Measurements from ENCODE around the gene SCN4B.

SCN4B gene

GRCh38 chr11:118153976-118154375, 1.4 kb upstream of the SCN4B start:
- no peak for DNase-seq
- no peaks in the 10 kb centered on the region for H3K79me1 ChIP-seq (ENCODE audit: low read length)
- H3K14ac ChIP-seq (ENCODE audit: low read length), result no peak overlapping the region
- H3K4me1 ChIP-seq (ENCODE audit: control insufficient read depth in 1 of 2, insufficient read depth in 2 of 2, low read length in 2 of 2), result peaks cover 5% of the 10 kb centered on the region in 2 experiments
- H3K27me3 ChIP-seq (ENCODE audit: insufficient read depth, low read length), result peaks cover 78% of the 10 kb centered on the region
- H2AK5ac ChIP-seq (ENCODE audit: low read length), result no peak overlapping the region
- no peak overlapping the region for H3K4me3 ChIP-seq (ENCODE audit: low read depth, low read length)
- H2BK12ac ChIP-seq (ENCODE audit: low read length), result no peak overlapping the region
- no peak overlapping the region for H2BK120ac ChIP-seq (ENCODE audit: insufficient read depth, low read length, poor library complexity)
- no peak overlapping the region for H3K4ac ChIP-seq (ENCODE audit: low read depth, low read length)
- H2BK5ac ChIP-seq (ENCODE audit: low read depth, low read length, poor library complexity), result no peak overlapping the region
- no peak overlapping the region for H3K27ac ChIP-seq (ENCODE audit: low read depth, low read length)
- no peak overlapping the region for H3K23ac ChIP-seq (ENCODE audit: low read length)
- H3K4me2 ChIP-seq (ENCODE audit: low read length), result no peak overlapping the region
- H3K79me2 ChIP-seq (ENCODE audit: control insufficient read depth, insufficient read depth, low read length, poor library complexity), result no peaks in the 10 kb centered on the region
- no peak overlapping the region for H4K12ac ChIP-seq (ENCODE audit: low read depth, low read length)
- H2AFZ ChIP-seq (ENCODE audit: insufficient read depth, low read length, poor library complexity), result no peak overlapping the region
- no peak overlapping the region for H3K9ac ChIP-seq (ENCODE audit: low read length)
- H3K9me3 ChIP-seq (ENCODE audit: insufficient read depth, low read depth, low read length), result peaks cover 15% of the 10 kb centered on the region
- no peaks in the 10 kb centered on the region for H3K36me3 ChIP-seq (ENCODE audit: control insufficient read depth in 1 of 2, insufficient read depth in 2 of 2, low read length in 2 of 2)
- no CpG with 5 or more reads among the region's 11 CpGs for WGBS (ENCODE audit: extremely low coverage, insufficient coverage, insufficient read length)
- H4K8ac ChIP-seq (ENCODE audit: low read depth, low read length), result no peak overlapping the region
- no peak overlapping the region for H3K18ac ChIP-seq (ENCODE audit: low read length)
- H4K91ac ChIP-seq (ENCODE audit: low read depth, low read length), result no peak overlapping the region

GRCh38 chr11:118153516-118153915, 893 bp upstream of the SCN4B start:
- Histone ChIP-seq H3K9me3 (ENCODE audit: insufficient read depth, low read depth, low read length) (peaks cover 15% of the 10 kb centered on the region), H2BK120ac (ENCODE audit: insufficient read depth, low read length, poor library complexity) (no peak overlapping the region), H3K36me3 (ENCODE audit: control insufficient read depth in 1 of 2, insufficient read depth in 2 of 2, low read length in 2 of 2) (no peaks in the 10 kb centered on the region), H3K18ac (ENCODE audit: low read length) (no peak overlapping the region), H2AK5ac (ENCODE audit: low read length) (no peak overlapping the region), H2AFZ (ENCODE audit: insufficient read depth, low read length, poor library complexity) (no peak overlapping the region), H3K23ac (ENCODE audit: low read length) (no peak overlapping the region), H4K8ac (ENCODE audit: low read depth, low read length) (no peak overlapping the region), H2BK12ac (ENCODE audit: low read length) (no peak overlapping the region), H3K4me2 (ENCODE audit: low read length) (peak overlapping the region; percentile 86), H3K4me1 (ENCODE audit: control insufficient read depth in 1 of 2, insufficient read depth in 2 of 2, low read length in 2 of 2) (peaks cover 5% of the 10 kb centered on the region in 2 experiments), H3K79me2 (ENCODE audit: control insufficient read depth, insufficient read depth, low read length, poor library complexity) (no peaks in the 10 kb centered on the region), H3K27me3 (ENCODE audit: insufficient read depth, low read length) (peaks cover 78% of the 10 kb centered on the region), H2BK5ac (ENCODE audit: low read depth, low read length, poor library complexity) (no peak overlapping the region), H3K4me3 (ENCODE audit: low read depth, low read length) (no peak overlapping the region), H3K14ac (ENCODE audit: low read length) (no peak overlapping the region), H3K79me1 (ENCODE audit: low read length) (no peaks in the 10 kb centered on the region), H4K12ac (ENCODE audit: low read depth, low read length) (no peak overlapping the region), H4K91ac (ENCODE audit: low read depth, low read length) (no peak overlapping the region), H3K27ac (ENCODE audit: low read depth, low read length) (no peak overlapping the region), H3K4ac (ENCODE audit: low read depth, low read length) (no peak overlapping the region), H3K9ac (ENCODE audit: low read length) (no peak overlapping the region)
- DNase-seq, result no peak
- WGBS (ENCODE audit: extremely low coverage, insufficient coverage, insufficient read length), result no CpG with 5 or more reads among the region's 16 CpGs

- no peak overlapping the region for H2AFZ ChIP-seq (ENCODE audit: insufficient read depth, low read length, poor library complexity)
- no CpG with 5 or more reads among the region's 16 CpGs for WGBS (ENCODE audit: extremely low coverage, insufficient coverage, insufficient read length)
- H3K4me2 ChIP-seq (ENCODE audit: low read length), result peak overlapping the region; percentile 86
- no peak overlapping the region for H2BK120ac ChIP-seq (ENCODE audit: insufficient read depth, low read length, poor library complexity)
- H2BK12ac ChIP-seq (ENCODE audit: low read length), result no peak overlapping the region
- H3K79me2 ChIP-seq (ENCODE audit: control insufficient read depth, insufficient read depth, low read length, poor library complexity), result no peaks in the 10 kb centered on the region
- no peak overlapping the region for H3K27ac ChIP-seq (ENCODE audit: low read depth, low read length)
- peaks cover 67% of the 10 kb centered on the region for H3K27me3 ChIP-seq (ENCODE audit: insufficient read depth, low read length)
- no peak overlapping the region for H4K91ac ChIP-seq (ENCODE audit: low read depth, low read length)
- no peak overlapping the region for H3K9ac ChIP-seq (ENCODE audit: low read length)
- H4K8ac ChIP-seq (ENCODE audit: low read depth, low read length), result no peak overlapping the region
- H3K4ac ChIP-seq (ENCODE audit: low read depth, low read length), result no peak overlapping the region
- H3K18ac ChIP-seq (ENCODE audit: low read length), result no peak overlapping the region
- H3K23ac ChIP-seq (ENCODE audit: low read length), result no peak overlapping the region
- H3K4me1 ChIP-seq (ENCODE audit: control insufficient read depth in 1 of 2, insufficient read depth in 2 of 2, low read length in 2 of 2), result peaks cover 5% of the 10 kb centered on the region in 2 experiments
- H4K12ac ChIP-seq (ENCODE audit: low read depth, low read length), result no peak overlapping the region
- H2AK5ac ChIP-seq (ENCODE audit: low read length), result no peak overlapping the region
- H3K36me3 ChIP-seq (ENCODE audit: control insufficient read depth in 1 of 2, insufficient read depth in 2 of 2, low read length in 2 of 2), result no peaks in the 10 kb centered on the region
- no peak overlapping the region for H3K4me3 ChIP-seq (ENCODE audit: low read depth, low read length)
- no peak for DNase-seq
- H2BK5ac ChIP-seq (ENCODE audit: low read depth, low read length, poor library complexity), result no peak overlapping the region
- H3K79me1 ChIP-seq (ENCODE audit: low read length), result no peaks in the 10 kb centered on the region
- H3K9me3 ChIP-seq (ENCODE audit: insufficient read depth, low read depth, low read length), result peaks cover 15% of the 10 kb centered on the region
- no peak overlapping the region for H3K14ac ChIP-seq (ENCODE audit: low read length)
Observed at GRCh38 chr11:118152020-118152551, 537 bp downstream of the SCN4B start.

- peaks cover 5% of the 10 kb centered on the region in 2 experiments for H3K4me1 ChIP-seq (ENCODE audit: control insufficient read depth in 1 of 2, insufficient read depth in 2 of 2, low read length in 2 of 2)
- H3K27me3 ChIP-seq (ENCODE audit: insufficient read depth, low read length), result peaks cover 63% of the 10 kb centered on the region
- H3K27ac ChIP-seq (ENCODE audit: low read depth, low read length), result no peak overlapping the region
- no peak overlapping the region for H2AFZ ChIP-seq (ENCODE audit: insufficient read depth, low read length, poor library complexity)
- H2BK12ac ChIP-seq (ENCODE audit: low read length), result no peak overlapping the region
- H4K12ac ChIP-seq (ENCODE audit: low read depth, low read length), result no peak overlapping the region
- peaks cover 11% of the 10 kb centered on the region for H3K9me3 ChIP-seq (ENCODE audit: insufficient read depth, low read depth, low read length)
- no peak overlapping the region for H2BK120ac ChIP-seq (ENCODE audit: insufficient read depth, low read length, poor library complexity)
- no peak overlapping the region for H3K4me2 ChIP-seq (ENCODE audit: low read length)
- H4K8ac ChIP-seq (ENCODE audit: low read depth, low read length), result no peak overlapping the region
- no peaks in the 10 kb centered on the region for H3K36me3 ChIP-seq (ENCODE audit: control insufficient read depth in 1 of 2, insufficient read depth in 2 of 2, low read length in 2 of 2)
- H3K23ac ChIP-seq (ENCODE audit: low read length), result no peak overlapping the region
- H3K14ac ChIP-seq (ENCODE audit: low read length), result no peak overlapping the region
- no peak overlapping the region for H3K18ac ChIP-seq (ENCODE audit: low read length)
- no peak overlapping the region for H2AK5ac ChIP-seq (ENCODE audit: low read length)
- no peak for DNase-seq
- no peak overlapping the region for H3K9ac ChIP-seq (ENCODE audit: low read length)
- no peak overlapping the region for H3K4me3 ChIP-seq (ENCODE audit: low read depth, low read length)
- WGBS (ENCODE audit: extremely low coverage, insufficient coverage, insufficient read length), result no CpG with 5 or more reads among the region's 5 CpGs
- no peaks in the 10 kb centered on the region for H3K79me2 ChIP-seq (ENCODE audit: control insufficient read depth, insufficient read depth, low read length, poor library complexity)
- H3K79me1 ChIP-seq (ENCODE audit: low read length), result no peaks in the 10 kb centered on the region
- H2BK5ac ChIP-seq (ENCODE audit: low read depth, low read length, poor library complexity), result no peak overlapping the region
- no peak overlapping the region for H4K91ac ChIP-seq (ENCODE audit: low read depth, low read length)
- H3K4ac ChIP-seq (ENCODE audit: low read depth, low read length), result no peak overlapping the region
Observed at GRCh38 chr11:118151431-118151830, 1.2 kb downstream of the SCN4B start.

Measured in trophoblast cell (in vitro differentiated cells and primary cell).